ENCODE results near the gene CHRM5. TPM values are rescaled to one million over a fixed set of nuclear protein-coding genes. Genes with fewer than 3 reads are reported as not detected.

The CHRM5 gene
- total and polyA plus RNA-seq, 2 donors (not counting 3 experiments of a cell fraction or from before 2014, with no cell fraction given) = 0.03 TPM; not detected in 1

- no peak overlapping the region for H3K4me2 ChIP-seq (ENCODE audit: insufficient read depth, low read length)
- CTCF ChIA-PET = no interaction called here
- no peak overlapping the region for H3K27ac ChIP-seq (ENCODE audit: insufficient read depth, low read depth, low read length)
- H4K20me1 ChIP-seq (replicated peaks; ENCODE audit: control insufficient read depth, extremely low read depth, insufficient read depth, low read length) = no peaks in the 10 kb centered on the region
- POLR2A ChIA-PET = no interaction called here
- BruUV-seq (replicated peaks) = TSS peak; percentile 54
- H3K79me2 ChIP-seq (ENCODE audit: control insufficient read depth, insufficient read depth, low read length) = no peaks in the 10 kb centered on the region
- DNase-seq (ENCODE audit: low read depth, low spot score) = no peak
- no peak overlapping the region for H3K4me3 ChIP-seq (replicated peaks in 1 of 3; ENCODE audit: insufficient read depth in 1 of 3, low read depth in 1 of 3, low read length in 3 of 3)
- H2AFZ ChIP-seq (ENCODE audit: low read depth, low read length) = no peak overlapping the region
- H3K9me1 ChIP-seq (replicated peaks; ENCODE audit: control insufficient read depth, extremely low read depth, insufficient read depth, low read length) = no peaks in the 10 kb centered on the region
- H3K9me3 ChIP-seq (replicated peaks; ENCODE audit: control insufficient read depth, insufficient read depth, low read length) = no peaks in the 10 kb centered on the region
- H3K27me3 ChIP-seq (ENCODE audit: control insufficient read depth in 2 of 2, insufficient read depth in 2 of 2, low read length in 2 of 2) = no peaks in the 10 kb centered on the region
- dilution Hi-C loops (cut with MboI; ENCODE audit: extremely low pct_ligation_motif_present, low sequenced_read_pairs) = no loop called here
- TF ChIP-seq POLR2AphosphoS5 (IDR thresholded peaks at IDR 0.05; ENCODE audit: insufficient read depth, low read depth, low read length) (no peak), JUN (IDR thresholded peaks at IDR 0.05; ENCODE audit: borderline replicate concordance, insufficient read depth, insufficient read length, low read depth) (no peak), MYC (IDR thresholded peaks at IDR 0.05; ENCODE audit: low read depth, low read length) (no peak), EZH2 (IDR thresholded peaks at IDR 0.05; ENCODE audit: borderline replicate concordance, low read depth, low read length, severe bottlenecking) (no peak), POLR2A (IDR thresholded peaks at IDR 0.05; ENCODE audit: low read depth, low read length) (no peak), FOS (IDR thresholded peaks at IDR 0.05; ENCODE audit: borderline replicate concordance, insufficient read depth, low read length) (no peak), GATA2 (IDR thresholded peaks at IDR 0.05; ENCODE audit: insufficient read depth, insufficient read length, low read depth, low read length) (no peak), CTCF (IDR thresholded peaks at IDR 0.05; ENCODE audit: extremely low read depth in 1 of 2, insufficient read depth in 1 of 2, low read depth in 1 of 2, low read length in 2 of 2) (no peak), MAX (IDR thresholded peaks at IDR 0.05; ENCODE audit: insufficient read depth, insufficient read length) (no peak)
- no peak for FAIRE-seq
- H3K9ac ChIP-seq (replicated peaks; ENCODE audit: extremely low read depth, insufficient read depth, low read length) = no peak overlapping the region
- H3K4me1 ChIP-seq (ENCODE audit: control insufficient read depth, extremely low read depth, insufficient read depth, low read length) = no peaks in the 10 kb centered on the region
- intact Hi-C loops (cut with micrococcal nuclease) = no loop called here
- peaks cover 11 to 14% of the 10 kb centered on the region in 2 experiments for H3K36me3 ChIP-seq (ENCODE audit: control insufficient read depth in 2 of 2, extremely low read depth in 1 of 2, insufficient read depth in 2 of 2, low read length in 2 of 2)
Observed at GRCh38 chr15:34084086-34084485, 115.8 kb downstream of the CHRM5 start.

Data from endothelial cell of umbilical vein (primary cell).